Measurements from ENCODE around the gene DFFB.

DNA sequence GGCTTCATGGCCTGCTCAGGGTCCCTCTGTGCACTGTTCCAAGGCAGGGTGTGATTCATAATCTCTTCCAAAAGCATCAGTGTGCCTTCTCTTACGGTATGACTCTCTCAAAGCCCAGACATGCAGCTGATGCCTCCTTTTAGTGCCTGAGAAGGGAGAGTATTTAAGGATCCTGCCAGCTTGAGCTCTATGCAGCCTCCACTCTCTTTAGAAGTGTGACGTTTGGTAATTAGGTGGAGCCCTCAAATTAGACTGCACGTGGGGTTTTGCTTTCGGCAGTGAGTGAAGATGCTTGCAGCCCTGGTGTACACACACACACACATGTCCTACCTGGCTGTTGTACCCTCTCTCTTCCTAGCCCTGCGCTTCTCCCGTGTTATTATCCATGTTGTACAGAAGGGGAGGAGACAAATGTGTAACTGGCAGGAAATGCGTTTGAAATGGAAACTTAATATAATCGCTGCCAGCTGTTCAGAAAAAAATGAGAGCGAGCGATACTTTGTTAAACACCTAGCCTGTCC lies 45.4 kb downstream of the DFFB start:
- TF ChIP-seq, protein P1, sequence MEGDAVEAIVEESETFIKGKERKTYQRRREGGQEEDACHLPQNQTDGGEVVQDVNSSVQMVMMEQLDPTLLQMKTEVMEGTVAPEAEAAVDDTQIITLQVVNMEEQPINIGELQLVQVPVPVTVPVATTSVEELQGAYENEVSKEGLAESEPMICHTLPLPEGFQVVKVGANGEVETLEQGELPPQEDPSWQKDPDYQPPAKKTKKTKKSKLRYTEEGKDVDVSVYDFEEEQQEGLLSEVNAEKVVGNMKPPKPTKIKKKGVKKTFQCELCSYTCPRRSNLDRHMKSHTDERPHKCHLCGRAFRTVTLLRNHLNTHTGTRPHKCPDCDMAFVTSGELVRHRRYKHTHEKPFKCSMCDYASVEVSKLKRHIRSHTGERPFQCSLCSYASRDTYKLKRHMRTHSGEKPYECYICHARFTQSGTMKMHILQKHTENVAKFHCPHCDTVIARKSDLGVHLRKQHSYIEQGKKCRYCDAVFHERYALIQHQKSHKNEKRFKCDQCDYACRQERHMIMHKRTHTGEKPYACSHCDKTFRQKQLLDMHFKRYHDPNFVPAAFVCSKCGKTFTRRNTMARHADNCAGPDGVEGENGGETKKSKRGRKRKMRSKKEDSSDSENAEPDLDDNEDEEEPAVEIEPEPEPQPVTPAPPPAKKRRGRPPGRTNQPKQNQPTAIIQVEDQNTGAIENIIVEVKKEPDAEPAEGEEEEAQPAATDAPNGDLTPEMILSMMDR (conservative IDR thresholded peaks at IDR 0.05), result no peak
- no peak for TF ChIP-seq ZFX (IDR thresholded peaks at IDR 0.05)

Measured in C4-2B (cell line).